ENCODE results near the gene PIM2.

DNA sequence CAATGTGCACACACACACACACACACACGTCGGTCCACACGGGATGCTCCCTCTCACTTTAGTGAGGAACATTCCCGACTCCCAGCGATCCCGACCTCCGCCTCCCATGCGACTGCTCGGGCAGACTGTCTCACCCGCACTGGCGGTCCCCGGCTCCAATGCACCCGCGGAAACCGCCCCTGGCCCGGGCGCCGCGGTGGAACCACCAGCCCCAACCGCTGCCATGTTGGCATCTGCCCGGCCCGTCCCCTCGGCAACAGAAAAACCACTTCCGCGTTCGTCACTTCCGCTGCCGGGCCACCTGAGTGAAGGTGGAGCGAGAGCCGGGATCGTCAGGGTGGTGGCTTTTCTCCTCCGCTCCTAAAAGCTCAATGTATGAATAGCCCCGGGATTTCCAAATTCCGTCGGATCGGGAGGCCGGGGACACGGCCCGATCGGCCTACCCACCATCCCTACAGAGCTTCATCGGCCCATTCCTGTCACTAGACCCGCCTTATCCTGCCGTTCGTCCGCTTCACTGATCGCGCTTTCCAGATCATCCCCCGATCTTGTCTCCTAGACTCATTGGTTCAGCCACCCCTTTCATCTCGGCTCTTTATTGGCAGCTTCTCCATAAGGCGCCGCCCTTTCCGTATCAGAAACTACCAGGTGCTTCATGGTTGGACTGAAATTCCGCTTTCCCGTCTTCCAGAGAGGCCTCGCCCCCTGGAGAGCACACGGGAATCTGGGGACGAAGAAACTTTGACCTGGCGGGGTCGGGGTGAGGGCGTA lies 7.2 kb downstream of the PIM2 start, which contains the start of gene SLC35A2:
- TF ChIP-seq GATA2 (IDR thresholded peaks at IDR 0.05; ENCODE audit: low read depth, low read length) (peak; percentile 73), GATA3 (IDR thresholded peaks at IDR 0.05; ENCODE audit: low read depth, low read length) (no peak)
